Gastroesophageal sphincter (tissue), 4 donors: ENCODE data around the gene LILRA5. TPM values are rescaled to one million over a fixed set of nuclear protein-coding genes. Genes with fewer than 3 reads are reported as not detected.
"Not testable (repeated sequence)": the region's sequence is repeated elsewhere in the genome, so short reads cannot be mapped to it uniquely, and the experiment has no call there.

Experiments used
- ATAC-seq: fragments of 150-250 bp; one replicate; pipeline ENCODE4 v1.9.1; 2016; ENCODE audit warnings: mild to moderate bottlenecking, moderate library complexity
- H3K27ac ChIP-seq, 4 donors: fragments of 200-600 bp; sonication (generic) in 3 of 4; 1 replicate in 3 of 4; 2 replicates in 1 of 4; pipeline ENCODE4 v1.5.1; 2016 to 2019
- H3K27me3 ChIP-seq: fragments of 200-600 bp; sonication (generic); one replicate; pipeline ENCODE4 v1.5.1; 2019
- H3K36me3 ChIP-seq, 2 donors: fragments of 200-600 bp; sonication (generic); one replicate each; pipeline ENCODE4 v1.5.1; 2019; ENCODE audit warnings: control low read depth in 1 of 2
- H3K4me1 ChIP-seq, 3 donors: fragments of 200-600 bp; sonication (generic); 1 replicate in 2 of 3; 2 replicates in 1 of 3; pipeline ENCODE4 v1.5.1; 2016 to 2019; ENCODE audit warnings: control low read depth in 2 of 3
- H3K4me3 ChIP-seq, 2 donors: fragments of 200-600 bp; sonication (generic); one replicate each; pipeline ENCODE4 v1.5.1; 2019; ENCODE audit warnings: mild to moderate bottlenecking in 1 of 2, moderate library complexity in 1 of 2
- H3K9me3 ChIP-seq, 3 donors: fragments of 200-600 bp; sonication (generic); one replicate each; pipeline ENCODE4 v1.5.1; 2017 to 2019; ENCODE audit warnings: control low read depth in 2 of 3
- CTCF ChIP-seq, 4 experiments: fragments of 200-600 bp in 2 of 4; fragments of 450-650 bp in 2 of 4; sonication (generic) in 1 of 4; IDR thresholded peaks; one replicate each; pipeline ENCODE4 v1.5.1; 2017 to 2019; ENCODE audit warnings: antibody characterized with exemption in 4 of 4, mild to moderate bottlenecking in 2 of 4, moderate library complexity in 2 of 4
- EP300 ChIP-seq: sonication (generic); formaldehyde crosslinking; IDR thresholded peaks from one replicate; pipeline ENCODE4 v1.6.1; 2017; ENCODE audit warnings: antibody characterized with exemption, mild to moderate bottlenecking
- POLR2A ChIP-seq, 2 donors: fragments of 450-650 bp; IDR thresholded peaks; one replicate each; pipeline ENCODE4 v1.6.1; 2017; ENCODE audit warnings: antibody characterized with exemption in 2 of 2, mild to moderate bottlenecking in 2 of 2, moderate library complexity in 1 of 2
- POLR2AphosphoS5 ChIP-seq: sonication (generic); formaldehyde crosslinking; IDR thresholded peaks from one replicate; pipeline ENCODE4 v1.6.1; 2017; ENCODE audit warnings: antibody characterized with exemption
- WGBS, 2 donors: methylation state at CpG; one replicate each; pipeline ENCODE4 v1.1.5; 2018; ENCODE audit warnings: low coverage in 1 of 2; 5-methylcytosine and 5-hydroxymethylcytosine counted together
- total RNA-seq, 4 donors: library from RNA; depleted of rRNA; stranded (reverse); fragments of >200 nt; gene quantifications; one replicate each; pipeline ENCODE4 v1.1.0, GENCODE V29; 2016

The LILRA5 gene
- total RNA-seq, 4 donors from 2014 or later = 2.7 to 8.6 (median 2.8) TPM; not detected in 1

GRCh38 chr19:54325194-54325621 lies 12.2 kb upstream of the LILRA5 start:
- H3K4me1 ChIP-seq = no peaks in the 10 kb centered on the region
- no peak overlapping the region for H3K4me3 ChIP-seq
- no peak for TF ChIP-seq POLR2A (IDR thresholded peaks at IDR 0.05)
- peak in 3 of 4 experiments; percentile 41 to 75 (median 53) for TF ChIP-seq CTCF (IDR thresholded peaks at IDR 0.05)
- no peak for TF ChIP-seq POLR2AphosphoS5
- no peak for TF ChIP-seq EP300
- H3K27ac ChIP-seq = no peak overlapping the region
- H3K9me3 ChIP-seq = no peaks in the 10 kb centered on the region
- WGBS, 2 donors = 0 to 6% methylated on average over 3 of the region's 4 CpGs
- peaks cover 40% of the 10 kb centered on the region for H3K27me3 ChIP-seq
- ATAC-seq = no peak
- H3K36me3 ChIP-seq = no peaks in the 10 kb centered on the region

- Histone ChIP-seq H3K4me3 (no peak overlapping the region), H3K4me1 (no peaks in the 10 kb centered on the region), H3K27ac (no peak overlapping the region), H3K27me3 (peaks cover 39% of the 10 kb centered on the region), H3K9me3 (no peaks in the 10 kb centered on the region), H3K36me3 (no peaks in the 10 kb centered on the region)
- 18 to 19% methylated on average over 3 of the region's 3 CpGs for WGBS, 2 donors
- no peak for TF ChIP-seq CTCF (IDR thresholded peaks at IDR 0.05)
- TF ChIP-seq EP300 = no peak
- TF ChIP-seq POLR2A (IDR thresholded peaks at IDR 0.05) = no peak
- no peak for TF ChIP-seq POLR2AphosphoS5
- no peak for ATAC-seq
Measured at GRCh38 chr19:54324071-54324470, 11.1 kb upstream of the LILRA5 start.

- not testable (repeated sequence) for H3K27ac ChIP-seq, H3K4me1 ChIP-seq, ATAC-seq, H3K36me3 ChIP-seq, H3K9me3 ChIP-seq, H3K4me3 ChIP-seq
- WGBS, 2 donors = 15% methylated on average over 2 of the region's 13 CpGs; no CpG with 5 or more reads in 1 of the 2 donors
- H3K27me3 ChIP-seq = peaks cover 41% of the 10 kb centered on the region
Measured at GRCh38 chr19:54322934-54323333, 10.0 kb upstream of the LILRA5 start.

- H3K27me3 ChIP-seq = peaks cover 47% of the 10 kb centered on the region
- H3K27ac ChIP-seq, H3K4me1 ChIP-seq, H3K4me3 ChIP-seq, H3K9me3 ChIP-seq, ATAC-seq, H3K36me3 ChIP-seq: not testable (repeated sequence)
- WGBS, 2 donors = 84 to 90% methylated on average over 7 to 8 of the region's 13 CpGs
Measured at GRCh38 chr19:54322295-54322694, 9.3 kb upstream of the LILRA5 start.

- H3K4me1 ChIP-seq = no peaks in the 10 kb centered on the region
- H3K27me3 ChIP-seq = peaks cover 66% of the 10 kb centered on the region
- WGBS, 2 donors = 72 to 85% methylated on average over 11 to 14 of the region's 14 CpGs
- TF ChIP-seq EP300 (no peak), POLR2A (IDR thresholded peaks at IDR 0.05) (no peak), CTCF (IDR thresholded peaks at IDR 0.05) (no peak), POLR2AphosphoS5 (no peak)
- no peaks in the 10 kb centered on the region for H3K9me3 ChIP-seq
- H3K27ac ChIP-seq = no peak overlapping the region
- ATAC-seq = no peak
- no peaks in the 10 kb centered on the region for H3K36me3 ChIP-seq
- no peak overlapping the region for H3K4me3 ChIP-seq
Measured at GRCh38 chr19:54319892-54320670, 7.1 kb upstream of the LILRA5 start.

GRCh38 chr19:54319049-54319448 lies 6.1 kb upstream of the LILRA5 start:
- H3K9me3 ChIP-seq = no peaks in the 10 kb centered on the region
- H3K4me1 ChIP-seq = no peaks in the 10 kb centered on the region
- WGBS, 2 donors = 71 to 75% methylated on average over 3 to 7 of the region's 7 CpGs
- peaks cover 69% of the 10 kb centered on the region for H3K27me3 ChIP-seq
- no peak overlapping the region for H3K27ac ChIP-seq
- no peak for ATAC-seq
- no peak for TF ChIP-seq CTCF (IDR thresholded peaks at IDR 0.05)
- TF ChIP-seq POLR2A (IDR thresholded peaks at IDR 0.05) = no peak
- TF ChIP-seq EP300 = no peak
- TF ChIP-seq POLR2AphosphoS5 = no peak
- H3K36me3 ChIP-seq = no peaks in the 10 kb centered on the region
- H3K4me3 ChIP-seq = no peak overlapping the region
